DMS53 (cell line): Measurements from ENCODE around the gene EXT2.

Source experiments
- DNase-seq: peaks from one replicate; lab custom pipeline; 2025; lab: John Stamatoyannopoulos, UW

EXT2 gene

DNA sequence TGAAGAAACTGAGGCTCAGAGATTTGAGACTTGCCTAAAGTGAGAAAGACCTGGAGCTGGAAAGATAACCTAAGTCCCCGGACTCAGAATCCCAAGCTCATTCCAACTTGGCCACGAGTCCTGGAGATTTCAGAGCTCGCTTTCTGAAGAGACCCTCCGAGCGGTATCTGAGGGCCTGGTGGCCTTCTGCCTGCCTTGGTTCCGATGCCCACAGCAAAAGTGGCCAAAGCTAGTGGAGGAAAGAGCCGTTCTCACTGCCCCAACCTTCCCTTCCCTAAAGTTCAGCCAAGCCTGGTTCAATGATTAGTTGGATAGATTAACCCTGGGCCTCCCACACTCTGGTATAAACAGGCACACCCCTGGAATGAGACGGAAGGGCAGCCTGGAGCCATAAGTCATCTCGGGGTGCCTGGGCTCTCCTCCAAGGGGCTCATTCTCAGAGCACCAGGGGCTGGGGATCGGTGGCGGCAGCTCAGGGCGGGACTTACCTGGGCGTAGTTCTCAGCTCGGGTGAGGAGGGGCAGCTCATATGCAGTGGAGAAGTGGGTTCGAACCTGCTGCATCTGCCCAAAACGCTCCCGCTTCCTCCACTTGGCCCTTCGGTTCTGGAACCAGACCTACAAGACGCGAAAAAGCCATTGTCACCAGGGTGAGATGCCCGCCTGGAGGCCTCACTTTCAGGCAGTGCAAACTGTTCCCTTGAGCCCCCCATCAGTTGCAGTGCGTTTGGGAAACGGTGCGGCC, 171.7 kb downstream of the EXT2 start:
- DNase-seq: no peak

DNA sequence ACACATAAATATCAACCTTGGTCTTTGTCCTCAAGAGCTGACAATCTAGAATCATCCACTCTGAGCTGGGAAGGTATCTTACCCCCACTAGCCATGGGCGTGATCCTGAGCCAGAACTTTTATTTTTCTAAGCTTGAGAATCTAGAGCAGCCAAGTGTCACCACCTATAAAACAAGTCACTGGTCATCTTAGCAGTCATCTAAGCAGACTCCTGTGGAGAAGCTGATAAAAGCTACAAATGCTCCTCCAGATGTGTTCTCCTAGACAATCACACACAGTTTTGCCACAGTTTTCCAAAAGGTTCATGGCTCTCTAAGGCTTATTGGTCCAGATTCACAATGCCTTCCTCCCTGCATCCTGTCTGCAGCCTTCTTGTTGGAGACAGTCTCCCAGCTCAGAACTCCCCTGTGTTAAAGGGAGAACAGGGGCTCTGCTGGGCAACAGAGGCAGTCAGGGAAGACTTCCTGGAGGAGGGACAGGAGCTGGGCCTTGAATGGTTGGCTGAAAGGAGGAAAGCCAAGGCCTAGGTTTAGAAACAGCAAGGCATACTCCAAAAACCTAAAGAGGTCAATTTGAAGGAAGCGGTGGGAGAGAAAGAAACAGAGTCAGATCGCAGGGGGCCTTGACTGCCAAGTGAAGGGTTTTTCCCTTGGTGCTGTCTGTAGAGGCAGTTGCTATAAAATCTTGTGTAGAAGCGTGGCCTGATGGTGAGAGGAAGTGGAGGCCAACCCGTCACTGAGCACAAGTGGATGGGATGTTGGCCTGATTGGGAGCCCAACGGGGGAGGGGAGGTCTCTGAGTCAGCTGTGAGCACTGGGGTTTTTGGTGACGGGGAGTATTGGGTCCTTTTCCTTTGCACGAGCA, 172.5 kb downstream of the EXT2 start:
- no peak for DNase-seq

GRCh38 chr11:44268614-44269080, 173.2 kb downstream of the EXT2 start:
- DNase-seq: no peak

GRCh38 chr11:44269369-44270351, 174.2 kb downstream of the EXT2 start:
- no peak for DNase-seq

DNA sequence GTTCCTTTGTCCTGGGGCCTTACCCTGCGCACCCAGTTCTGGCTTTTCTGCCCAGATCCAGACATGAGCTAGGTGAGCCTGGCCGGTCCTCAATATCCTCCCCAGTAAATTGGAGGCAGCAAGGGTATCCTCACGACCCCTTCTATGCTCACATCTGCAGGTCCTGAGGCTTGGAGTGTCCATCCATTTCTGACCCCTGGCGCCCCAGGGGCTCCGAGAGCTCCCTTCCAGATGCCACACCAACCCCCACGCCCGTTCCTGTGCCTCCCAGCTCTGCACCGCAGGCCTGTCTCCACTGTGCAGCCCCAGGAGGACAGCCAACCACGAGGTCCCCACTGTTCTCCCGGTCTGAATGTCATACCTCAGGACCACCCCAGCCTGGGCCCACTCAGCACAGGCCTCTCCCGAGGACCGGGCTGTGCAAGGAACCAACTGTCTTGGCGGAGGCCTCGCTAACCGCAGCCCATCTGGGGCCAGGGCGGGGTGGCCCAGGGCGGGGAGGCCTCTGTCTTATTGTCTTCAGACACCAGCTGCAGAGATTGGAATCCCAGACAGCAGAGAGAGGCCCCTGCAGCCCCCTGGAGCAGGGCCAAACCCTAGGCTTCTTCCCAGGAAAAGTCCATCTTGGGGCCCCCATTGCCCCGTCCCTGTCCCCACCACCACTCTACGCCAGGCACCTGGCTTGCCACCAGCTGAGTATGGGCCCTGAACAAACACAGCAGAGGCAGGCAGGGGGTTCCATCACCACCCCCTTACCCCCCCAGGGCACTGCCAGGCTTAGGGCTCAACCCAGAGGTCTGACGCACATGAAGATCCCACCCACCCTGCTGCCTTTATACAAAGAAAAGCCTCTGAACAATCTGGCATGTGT, 175.2 kb downstream of the EXT2 start:
- DNase-seq: no peak

- DNase-seq: no peak
Observed at GRCh38 chr11:44271286-44271685, 175.8 kb downstream of the EXT2 start.

- DNase-seq: no peak
Observed at GRCh38 chr11:44274404-44274803, 178.9 kb downstream of the EXT2 start.

- no peak for DNase-seq
Observed at GRCh38 chr11:44275241-44275640, 179.8 kb downstream of the EXT2 start.

DNA sequence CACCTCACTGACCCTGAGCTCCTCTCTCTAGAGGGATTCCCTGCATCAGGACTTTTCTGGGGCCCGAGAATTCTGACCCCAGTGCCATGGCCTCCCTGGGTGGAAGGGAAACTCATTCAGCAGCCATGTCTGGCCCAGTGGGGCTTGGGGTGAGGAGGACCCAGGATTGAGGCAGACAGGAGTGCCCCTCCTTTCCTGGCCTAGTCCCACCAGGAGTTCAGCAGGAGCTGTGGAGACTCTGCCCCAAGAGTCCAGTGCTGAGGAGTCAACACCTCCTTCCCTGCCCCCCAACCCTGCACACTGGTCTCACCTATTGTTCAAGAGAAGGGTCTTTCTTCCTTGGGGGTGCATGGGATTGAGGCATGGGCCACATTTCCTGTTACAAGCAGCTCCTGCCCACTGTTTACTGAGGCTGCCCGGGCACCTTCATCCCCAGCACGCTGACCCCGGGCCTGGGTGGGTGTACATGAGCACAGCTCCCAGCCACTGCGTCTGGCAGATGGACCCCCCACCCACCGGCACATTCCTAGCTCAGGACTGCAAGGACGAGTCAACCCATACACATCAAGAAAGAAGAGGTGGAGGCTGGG, 180.6 kb downstream of the EXT2 start:
- no peak for DNase-seq

DNA sequence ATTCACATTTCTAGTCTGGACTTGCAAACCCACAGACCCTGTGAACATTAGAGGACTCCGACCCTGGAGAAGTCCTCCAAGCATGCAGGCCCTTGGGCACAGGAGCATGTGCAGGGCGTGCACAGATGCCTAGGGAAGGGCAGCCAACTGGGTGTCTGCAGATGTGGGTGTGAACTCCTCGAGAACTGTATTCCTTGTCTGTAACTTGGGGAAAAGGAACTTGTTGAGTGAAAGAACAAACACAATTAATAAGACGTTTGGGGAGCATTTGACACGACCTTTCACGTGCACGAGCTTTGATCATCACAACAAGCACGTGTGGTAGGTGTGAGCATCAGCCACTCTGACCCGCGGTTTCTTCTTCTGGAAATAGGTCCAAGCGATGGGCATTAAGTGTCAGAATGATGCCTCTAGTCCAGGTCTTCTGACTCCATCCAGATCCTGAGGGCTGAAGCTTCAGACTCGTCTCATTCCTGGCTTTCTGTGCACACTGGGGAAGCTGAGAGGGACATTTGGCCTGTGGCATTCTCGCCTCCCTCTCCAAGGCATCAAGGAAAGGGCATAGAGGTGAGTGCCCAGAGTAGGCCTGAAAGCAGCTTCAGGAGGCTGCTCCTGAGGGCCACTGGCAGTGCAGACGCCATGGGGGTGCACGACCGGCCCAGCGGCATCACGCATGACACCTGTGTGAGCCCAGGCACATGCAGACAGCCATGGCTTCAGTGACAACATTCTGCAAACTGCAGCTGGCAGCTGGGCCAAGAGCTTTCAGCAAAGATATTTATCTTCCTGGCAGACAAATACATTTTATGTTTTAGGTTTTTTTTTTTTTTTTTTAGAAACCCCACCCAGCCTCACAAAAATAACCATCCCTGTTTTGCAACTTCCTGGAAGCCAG, 182.0 kb downstream of the EXT2 start:
- DNase-seq: no peak

DNA sequence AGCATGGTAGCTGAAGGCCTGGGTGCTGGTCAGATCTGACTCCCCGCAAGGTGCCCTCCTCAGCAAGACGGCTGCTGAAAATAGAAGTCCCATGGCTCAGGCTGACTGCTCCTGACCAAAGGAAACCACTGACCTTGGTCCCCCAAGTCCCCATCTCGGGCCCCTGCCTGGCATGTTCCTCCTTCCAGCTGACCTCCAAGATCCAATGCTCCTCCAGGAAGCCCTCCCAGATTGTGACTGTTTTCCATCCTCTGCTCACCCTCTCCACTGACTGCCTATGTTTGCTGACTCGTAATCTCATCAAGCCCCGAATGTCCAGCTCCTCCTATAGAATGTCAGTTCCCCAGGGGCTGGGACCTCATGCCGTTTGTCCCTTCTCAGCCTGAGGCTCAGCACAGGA, 184.0 kb downstream of the EXT2 start:
- DNase-seq: no peak

DNA sequence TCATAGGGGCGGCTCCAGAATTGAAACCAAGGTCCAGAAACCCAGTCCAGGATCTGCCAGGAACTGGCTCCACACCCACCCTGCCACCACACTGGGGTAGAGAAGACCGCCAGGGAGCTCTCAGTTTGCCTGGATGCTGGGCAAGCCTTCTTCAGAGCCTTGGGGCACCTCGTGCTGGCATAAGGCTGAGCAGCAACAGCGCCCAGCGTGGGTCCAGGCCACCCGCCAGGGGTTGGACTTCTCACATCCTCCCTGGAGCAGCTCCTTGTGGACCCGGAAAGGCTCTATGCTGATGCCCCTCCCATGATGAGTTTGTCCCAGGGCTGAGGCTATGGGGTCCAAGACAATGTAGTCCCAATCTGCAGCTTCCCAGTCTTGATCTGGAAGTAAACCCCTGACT, 184.8 kb downstream of the EXT2 start:
- no peak for DNase-seq

GRCh38 chr11:44281151-44281550, 185.7 kb downstream of the EXT2 start:
- no peak for DNase-seq

DNA sequence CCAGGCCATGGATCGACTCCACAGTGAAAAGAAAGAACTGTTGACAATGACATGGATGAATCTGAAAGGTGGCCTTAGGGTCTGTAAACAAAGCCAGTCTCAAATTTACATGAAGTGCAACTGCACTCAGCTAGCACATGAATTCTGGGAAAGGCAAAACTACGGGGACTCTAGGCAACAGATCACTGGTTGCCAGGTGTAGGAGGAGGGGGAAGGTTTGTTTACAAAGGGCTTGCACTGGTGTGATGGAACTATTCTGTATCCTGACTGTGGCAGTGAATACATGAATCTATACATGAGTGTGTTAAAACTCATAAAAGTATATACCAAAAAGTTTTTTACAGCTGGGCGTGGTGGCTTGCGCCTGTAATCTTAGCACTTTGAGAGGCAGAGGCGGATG, 187.1 kb downstream of the EXT2 start:
- DNase-seq: peak; percentile 15

DNA sequence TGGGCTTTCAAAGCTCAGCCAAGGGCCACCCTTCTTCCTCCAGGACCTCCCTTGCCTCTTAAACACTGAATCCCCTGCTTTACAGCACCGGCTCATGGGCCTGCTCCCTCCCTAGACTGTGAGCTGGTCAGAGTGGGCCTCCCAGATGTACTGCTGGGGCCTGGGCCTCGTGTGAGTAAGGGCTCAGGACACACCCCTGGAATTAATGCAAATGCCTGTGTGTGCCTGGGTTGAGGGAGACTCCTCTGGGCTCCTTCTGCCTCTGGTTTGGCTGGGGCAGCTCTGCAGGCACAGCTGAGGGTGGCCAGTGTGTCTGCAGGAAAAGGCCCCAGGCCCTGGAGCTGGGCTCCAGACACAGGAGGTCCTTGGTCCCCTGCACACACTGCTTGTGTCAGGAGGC, 190.3 kb downstream of the EXT2 start:
- no peak for DNase-seq

DNA sequence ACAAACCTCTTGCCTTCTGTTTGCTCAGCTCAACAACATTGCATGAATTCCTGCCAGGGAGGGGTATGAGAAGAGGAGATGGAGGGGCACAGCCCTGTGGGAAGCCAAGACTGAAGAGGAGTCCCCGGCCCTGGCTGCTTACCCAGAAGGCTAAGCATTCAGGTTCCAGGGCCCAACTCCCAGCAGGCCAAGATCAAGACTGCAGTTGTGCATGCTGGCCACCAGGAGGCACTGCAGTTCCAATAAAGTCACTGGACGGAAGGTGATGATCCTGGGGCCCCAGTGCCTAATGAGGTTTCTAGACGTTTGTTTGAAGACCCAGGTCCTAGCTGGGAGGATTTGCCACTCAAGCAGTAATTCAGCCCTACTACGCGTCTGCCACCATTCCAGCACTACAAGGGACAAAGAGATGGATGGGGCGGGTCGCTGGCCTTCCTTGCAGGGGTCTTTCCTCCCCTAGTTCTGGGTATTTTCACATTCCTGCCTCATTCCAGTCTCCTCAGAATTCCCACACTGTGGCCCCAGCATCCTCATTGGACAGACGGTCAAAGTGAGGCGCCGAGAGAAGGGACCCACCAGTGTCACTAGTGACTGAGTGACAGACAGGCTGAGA, 190.9 kb downstream of the EXT2 start:
- peak; percentile 74 for DNase-seq

DNA sequence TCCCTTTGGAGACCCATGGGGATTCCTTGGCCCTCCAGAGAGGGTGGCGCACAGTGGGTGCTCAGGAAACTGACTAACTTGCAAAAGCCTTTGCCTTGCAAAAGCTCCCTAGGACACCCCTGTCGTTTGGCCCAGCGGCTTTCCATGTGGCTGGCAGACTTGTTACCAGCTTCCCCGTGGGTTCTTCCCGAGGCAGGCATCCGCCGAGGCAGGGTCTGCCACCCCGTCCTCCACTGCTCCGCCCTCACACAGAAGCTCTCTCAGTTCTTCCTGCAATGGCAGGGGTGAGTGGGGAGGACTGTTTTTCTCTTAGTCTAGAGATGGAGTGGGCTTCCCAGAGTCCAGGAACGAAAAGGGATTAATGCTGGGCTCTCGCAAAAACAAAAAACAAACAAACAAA, 191.4 kb downstream of the EXT2 start:
- no peak for DNase-seq

GRCh38 chr11:44288133-44288526, 192.7 kb downstream of the EXT2 start:
- DNase-seq: no peak

DNA sequence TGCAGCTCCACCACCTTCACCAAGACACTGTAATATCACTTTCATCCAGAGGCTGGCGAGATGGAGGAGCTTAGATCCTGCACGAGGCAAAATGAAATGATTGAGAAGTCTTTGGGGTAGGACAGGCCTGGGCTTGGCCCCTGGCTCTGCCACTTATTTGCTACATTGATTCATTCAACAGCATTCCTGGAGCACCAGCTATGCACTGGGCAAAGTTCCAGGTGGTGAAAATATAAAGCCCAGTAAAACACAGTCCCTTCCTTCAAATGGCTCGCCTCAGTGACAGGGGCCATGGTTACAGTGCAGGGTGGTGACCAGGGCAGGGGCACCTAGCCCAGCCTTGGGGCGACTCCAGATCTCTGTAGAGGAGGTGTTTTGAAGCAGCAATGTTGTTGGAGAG, 194.7 kb downstream of the EXT2 start:
- DNase-seq: no peak
